Activated T-cell treated with anti-CD3 and anti-CD28 coated beads, Interleukin-2, amount 50 U/mL, for 4 hours (primary cell): ENCODE results near the gene RNASE7. TPM values are rescaled to one million over a fixed set of nuclear protein-coding genes. Genes with fewer than 3 reads are reported as not detected.

ENCODE experiments used
- ATAC-seq, 2 donors: fragments of 200-7000 bp; cut with Tn5 transposase; one replicate each; pipeline ENCODE4 v1.10.0; 2021
- DNase-seq: peaks from one replicate; pipeline ENCODE4 v3.0.0-alpha.2; 2020
- H3K27me3 Mint-ChIP-seq: one replicate; pipeline ENCODE4 v1.8.0; 2021; ENCODE audit warnings: low read depth, mixed read lengths
- H3K36me3 Mint-ChIP-seq: one replicate; pipeline ENCODE4 v1.8.0; 2022; ENCODE audit warnings: mixed read lengths; ENCODE audit not compliant: insufficient read depth
- H3K4me1 Mint-ChIP-seq: one replicate; pipeline ENCODE4 v1.8.0; 2021; ENCODE audit warnings: low read depth, mixed read lengths
- H3K4me3 Mint-ChIP-seq: one replicate; pipeline ENCODE4 v1.8.0; 2021; ENCODE audit warnings: mild to moderate bottlenecking, moderate library complexity, mixed read lengths
- H3K9me3 Mint-ChIP-seq: one replicate; pipeline ENCODE4 v1.8.0; 2021; ENCODE audit warnings: mixed read lengths
- total RNA-seq, 3 donors: library from RNA; stranded (reverse); gene quantifications; one replicate each; pipeline ENCODE4 v1.2.1, GENCODE V29; 2021

The RNASE7 gene
- total RNA-seq, 3 donors from 2014 or later: not detected

GRCh38 chr14:21060614-21061346 is 18.6 kb downstream of the RNASE7 start:
- Mint-ChIP-seq H3K4me3 (no peak overlapping the region), H3K9me3 (no peaks in the 10 kb centered on the region), H3K27me3 (peaks cover 33% of the 10 kb centered on the region), H3K36me3 (no peaks in the 10 kb centered on the region), H3K4me1 (no peaks in the 10 kb centered on the region)
- DNase-seq: no peak
- ATAC-seq: no peak

DNA sequence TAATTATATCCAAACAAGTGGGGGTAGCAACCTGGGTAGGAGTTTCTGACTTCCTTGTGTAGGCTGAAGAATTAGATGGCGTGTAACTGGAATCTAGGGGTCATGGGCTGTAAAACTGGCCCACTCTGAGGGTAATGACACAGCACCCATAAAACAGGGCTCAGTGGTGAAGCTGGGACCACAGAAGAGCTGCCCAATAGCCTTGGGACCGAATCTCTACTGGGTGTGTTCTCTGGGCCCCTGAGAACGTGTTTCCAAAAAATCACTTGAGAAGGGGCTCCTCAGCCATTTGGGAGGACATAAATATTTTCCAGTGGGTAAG is 19.1 kb downstream of the RNASE7 start:
- H3K27me3 Mint-ChIP-seq: peaks cover 35% of the 10 kb centered on the region
- no peaks in the 10 kb centered on the region for H3K4me1 Mint-ChIP-seq
- no peaks in the 10 kb centered on the region for H3K36me3 Mint-ChIP-seq
- DNase-seq (no peak), ATAC-seq (no peak)
- no peak overlapping the region for H3K4me3 Mint-ChIP-seq
- H3K9me3 Mint-ChIP-seq: no peaks in the 10 kb centered on the region

DNA sequence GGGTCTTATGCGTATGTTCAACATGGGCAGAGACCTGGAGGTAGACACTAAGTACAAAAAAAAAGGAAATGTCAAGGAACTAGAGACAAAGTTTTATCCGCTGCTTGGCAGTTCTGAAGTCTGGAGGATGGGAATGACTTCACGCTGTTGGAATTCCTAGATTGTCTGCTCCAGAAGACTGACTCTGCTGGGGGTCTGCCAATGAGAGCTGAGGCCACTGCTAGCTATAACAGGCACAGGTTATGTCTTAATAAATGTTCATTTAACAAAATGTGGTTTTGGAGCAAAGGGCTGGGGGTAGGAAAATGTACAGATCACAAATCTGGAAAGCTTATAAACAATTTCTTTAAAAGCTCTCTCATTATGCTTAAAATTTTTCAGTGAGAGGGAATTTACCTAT is 21.3 kb downstream of the RNASE7 start:
- Mint-ChIP-seq H3K27me3 (peaks cover 48% of the 10 kb centered on the region), H3K4me3 (no peak overlapping the region), H3K36me3 (no peaks in the 10 kb centered on the region), H3K9me3 (no peaks in the 10 kb centered on the region), H3K4me1 (peaks cover 1% of the 10 kb centered on the region)
- ATAC-seq (no peak), DNase-seq (no peak)

DNA sequence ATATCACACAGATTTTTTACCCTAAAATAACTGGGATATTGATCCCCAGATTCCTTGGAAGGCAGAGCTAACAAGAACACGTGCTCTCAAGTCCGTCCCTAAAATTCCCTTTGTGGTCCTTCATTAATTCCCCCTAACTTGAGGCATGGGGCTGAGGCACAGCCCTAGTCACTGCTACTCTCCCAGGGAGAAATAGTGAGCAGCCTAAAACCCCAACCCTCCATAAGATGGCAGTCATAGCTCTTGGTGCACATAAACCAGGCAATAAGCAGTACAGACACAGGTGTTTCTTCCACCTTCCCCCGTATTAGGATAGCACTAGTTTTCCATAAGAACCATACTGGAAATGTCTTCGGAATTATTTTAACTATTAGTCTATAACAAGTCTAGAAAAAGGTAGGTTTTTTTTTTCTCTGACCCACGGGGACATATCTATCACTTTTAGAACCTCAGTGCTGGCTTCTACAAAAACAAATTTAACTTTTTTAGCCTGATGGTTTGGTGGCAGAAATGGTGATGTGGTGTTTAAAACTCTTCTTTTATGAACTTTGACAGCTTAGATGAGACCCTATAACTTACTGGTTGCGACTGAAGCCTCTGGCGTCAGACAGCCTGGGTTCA is 24.8 kb downstream of the RNASE7 start:
- peaks cover 30% of the 10 kb centered on the region for H3K4me1 Mint-ChIP-seq
- no peak for DNase-seq

DNA sequence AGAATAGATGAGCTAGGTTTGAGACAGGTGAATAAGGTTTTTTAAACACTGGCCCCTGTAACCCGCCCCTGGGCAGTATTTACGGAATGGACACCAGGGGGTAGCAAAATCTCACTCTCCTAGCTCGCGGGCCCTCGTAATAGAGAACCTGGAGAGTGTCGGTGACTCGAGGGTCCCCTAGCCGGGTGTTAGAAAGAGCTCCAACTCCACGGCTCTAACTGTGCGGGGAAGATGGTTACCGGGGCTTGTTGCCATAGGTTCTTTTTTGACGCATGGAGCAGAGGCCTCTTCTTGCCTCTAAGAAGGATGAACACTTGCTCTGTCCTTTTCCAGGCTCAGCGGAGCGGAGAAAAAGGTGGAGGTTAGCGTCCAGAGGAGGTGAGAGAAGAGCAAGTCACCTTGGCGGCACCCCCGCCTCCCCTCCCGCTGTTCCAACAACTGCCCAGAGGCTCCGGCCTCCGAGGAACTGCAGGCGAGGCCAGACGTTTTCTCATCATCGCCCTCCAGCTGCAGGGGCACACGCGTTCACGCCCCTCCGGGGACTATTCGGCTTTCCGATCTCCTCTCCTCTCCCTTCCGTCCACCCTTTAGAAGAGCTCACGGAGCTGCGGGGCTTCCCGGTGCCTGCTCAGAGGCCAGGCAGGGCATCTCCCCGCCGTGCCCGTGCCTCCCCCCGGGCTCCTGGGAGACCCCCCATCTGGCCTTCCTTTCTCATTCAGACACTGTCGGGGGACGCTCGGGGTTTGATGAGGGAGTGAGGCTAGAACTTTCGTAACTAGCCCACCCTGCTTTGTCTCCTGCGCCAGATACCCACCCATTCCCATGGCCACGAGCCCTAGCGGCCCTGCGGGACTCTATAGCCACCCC is 26.6 kb downstream of the RNASE7 start:
- no peaks in the 10 kb centered on the region for H3K9me3 Mint-ChIP-seq
- no peaks in the 10 kb centered on the region for H3K36me3 Mint-ChIP-seq
- ATAC-seq (peak; percentile 13 to 36), DNase-seq (peak; percentile 41)
- H3K27me3 Mint-ChIP-seq: peaks cover 60% of the 10 kb centered on the region
- H3K4me3 Mint-ChIP-seq: peak overlapping the region; percentile 76
- H3K4me1 Mint-ChIP-seq: peaks cover 32% of the 10 kb centered on the region

More for the DNA sequence above, 24.8 kb downstream of the RNASE7 start:
- H3K4me3 Mint-ChIP-seq: no peak overlapping the region
- H3K9me3 Mint-ChIP-seq: no peaks in the 10 kb centered on the region
- no peak for ATAC-seq
- no peaks in the 10 kb centered on the region for H3K36me3 Mint-ChIP-seq
- H3K27me3 Mint-ChIP-seq: peaks cover 60% of the 10 kb centered on the region

DNA sequence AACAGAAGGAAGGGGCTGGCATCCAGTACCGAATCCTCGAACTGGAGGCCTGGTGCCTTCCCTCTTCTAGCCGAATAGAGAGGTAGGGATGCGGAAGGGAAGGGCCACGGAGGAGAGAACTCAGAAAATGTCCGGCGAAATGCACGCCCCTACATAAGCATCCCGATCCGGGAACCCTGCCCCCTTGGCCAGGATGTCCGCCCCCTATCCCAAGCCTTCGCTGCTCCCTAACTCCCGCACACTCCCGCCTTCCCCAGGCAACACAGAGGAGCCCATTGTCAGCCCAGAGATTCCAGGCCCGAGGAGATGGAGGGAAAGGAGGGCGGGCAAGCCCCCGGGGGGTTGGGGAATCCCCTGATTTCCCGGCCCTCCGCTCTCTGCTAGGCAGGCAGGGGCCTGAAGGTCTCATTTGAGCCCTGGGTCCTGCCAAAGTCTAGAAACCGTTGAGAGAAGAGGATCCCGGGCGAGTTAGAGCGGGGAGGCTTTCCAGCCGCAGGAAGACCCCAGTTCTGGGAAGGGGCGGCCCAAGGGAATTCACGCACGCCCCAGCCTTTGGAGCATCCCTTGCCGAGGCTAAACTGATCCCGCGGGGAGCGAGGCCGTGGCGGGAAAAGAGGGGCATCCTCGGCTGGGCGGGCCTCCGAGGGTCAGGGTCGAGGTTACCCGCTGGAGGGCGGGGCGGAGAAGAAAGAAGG is 27.4 kb downstream of the RNASE7 start:
- Mint-ChIP-seq H3K4me1 (peaks cover 32% of the 10 kb centered on the region), H3K9me3 (no peaks in the 10 kb centered on the region), H3K27me3 (peaks cover 57% of the 10 kb centered on the region), H3K4me3 (peak overlapping the region; percentile 76), H3K36me3 (no peaks in the 10 kb centered on the region)
- ATAC-seq (no peak), DNase-seq (no peak)

- DNase-seq: peak; percentile 17
- Mint-ChIP-seq H3K27me3 (peaks cover 53% of the 10 kb centered on the region), H3K4me3 (peak within 1 kb of the TSS; percentile 78), H3K36me3 (no peaks in the 10 kb centered on the region), H3K9me3 (no peaks in the 10 kb centered on the region), H3K4me1 (peaks cover 32% of the 10 kb centered on the region)
- ATAC-seq: peak; percentile 27 to 33
These were observed 28.0 kb downstream of the RNASE7 start, which contains the start of gene ARHGEF40 for GRCh38 chr14:21070083-21070609. Gene ARHGEF40 (plus strand): TSS chr14:21070304. CDS start chr14:21070397, 93 bp downstream.

DNA sequence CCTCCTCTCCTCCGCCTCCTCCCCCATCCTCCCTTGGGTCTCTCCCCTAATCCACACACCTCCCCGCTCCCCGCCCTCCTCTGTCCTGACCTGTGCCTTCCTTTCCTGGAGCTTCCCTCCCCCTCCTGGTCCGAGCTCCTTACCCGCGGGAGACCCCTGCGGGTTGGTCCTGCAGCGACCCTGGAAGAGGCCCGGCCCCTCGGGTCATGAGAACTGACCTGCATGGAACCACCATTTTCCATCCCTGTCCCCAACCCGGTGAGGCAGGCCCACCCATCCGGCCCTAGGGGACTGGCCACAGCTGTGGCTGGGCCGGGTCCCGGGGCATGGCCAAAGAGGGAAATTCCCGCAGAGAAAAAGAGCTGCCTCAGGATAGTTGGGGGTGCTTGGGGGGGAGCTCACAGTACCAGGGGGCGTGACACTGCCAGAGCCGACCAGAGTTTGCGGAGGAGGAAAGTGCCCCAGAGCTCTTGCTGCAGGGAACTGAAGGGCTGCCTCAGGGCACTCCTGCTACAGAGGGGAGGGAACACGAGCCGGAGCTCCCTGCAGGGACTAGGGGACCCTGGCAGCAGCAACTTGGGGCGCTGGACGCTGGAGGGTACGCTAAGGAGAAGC is 28.6 kb downstream of the RNASE7 start:
- Mint-ChIP-seq H3K36me3 (no peaks in the 10 kb centered on the region), H3K27me3 (peaks cover 47% of the 10 kb centered on the region), H3K4me3 (peak overlapping the region; percentile 78), H3K4me1 (peaks cover 32% of the 10 kb centered on the region), H3K9me3 (no peaks in the 10 kb centered on the region)
- no peak for DNase-seq
- peak; percentile 22 to 35 for ATAC-seq

DNA sequence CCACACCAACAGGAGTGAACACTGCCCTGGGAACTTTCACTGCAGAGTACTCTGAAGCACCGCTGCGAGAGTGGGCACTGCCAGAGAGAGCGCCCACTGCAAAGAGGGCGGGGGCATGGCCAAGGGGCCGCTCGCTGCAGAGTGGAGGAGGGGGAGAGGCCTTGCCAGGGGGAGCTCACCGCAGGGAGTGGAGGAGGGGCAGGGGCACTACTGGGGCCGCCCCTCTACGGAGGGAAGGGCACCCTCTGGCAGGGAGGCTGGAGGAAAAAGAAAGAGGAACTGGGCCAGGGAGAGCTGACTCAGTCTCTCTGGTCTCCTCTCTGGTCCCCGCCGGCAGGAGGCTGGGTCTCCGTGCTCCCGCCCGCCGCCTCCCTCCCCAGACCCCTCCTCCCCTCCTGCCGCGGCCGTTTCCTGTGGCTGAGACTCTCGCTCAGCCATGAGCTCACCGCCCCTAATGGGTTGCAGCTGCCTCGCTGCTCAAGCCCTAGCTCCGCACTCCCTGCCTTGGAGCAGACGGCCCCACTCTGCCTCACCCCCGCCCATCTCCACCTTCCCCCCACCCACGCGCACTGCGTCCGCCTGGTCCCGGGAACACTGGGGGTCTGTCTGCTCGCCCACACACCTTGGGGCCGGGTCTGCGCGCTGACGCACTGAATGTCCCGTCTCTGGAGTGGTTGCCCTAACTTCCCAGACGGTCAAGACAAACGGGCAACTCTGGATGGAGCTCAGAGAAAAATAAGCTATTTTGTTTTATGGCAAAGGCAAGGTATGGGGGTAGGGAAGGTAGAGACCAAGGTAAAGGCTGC is 29.3 kb downstream of the RNASE7 start:
- ATAC-seq: peak; percentile 49 to 52
- Mint-ChIP-seq H3K4me1 (peaks cover 32% of the 10 kb centered on the region), H3K27me3 (peaks cover 44% of the 10 kb centered on the region), H3K9me3 (no peaks in the 10 kb centered on the region), H3K36me3 (no peaks in the 10 kb centered on the region), H3K4me3 (peak overlapping the region; percentile 78)
- no peak for DNase-seq

DNA sequence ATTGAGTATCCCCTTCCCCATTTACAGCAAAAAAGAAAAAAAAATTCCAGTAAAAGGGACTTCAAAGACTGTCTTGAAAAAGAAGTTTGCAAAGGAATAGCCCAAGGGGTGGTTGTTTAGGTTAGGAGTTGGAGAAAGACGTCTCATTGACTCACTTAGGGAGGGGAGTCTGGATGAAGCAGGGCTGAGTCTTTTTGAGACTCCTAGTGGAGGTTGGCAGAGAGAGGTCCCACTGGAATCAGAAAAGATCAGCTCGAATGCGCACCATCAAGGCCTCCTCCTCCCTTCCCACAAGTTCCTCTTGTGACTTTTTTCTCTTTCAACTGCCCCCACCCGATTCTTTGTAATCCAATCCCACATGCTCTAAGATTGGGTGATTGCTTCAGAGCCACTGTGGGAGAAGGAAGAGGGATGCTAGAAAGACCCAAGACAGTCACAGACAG is 29.9 kb downstream of the RNASE7 start:
- H3K4me3 Mint-ChIP-seq: peak overlapping the region; percentile 78

DNA sequence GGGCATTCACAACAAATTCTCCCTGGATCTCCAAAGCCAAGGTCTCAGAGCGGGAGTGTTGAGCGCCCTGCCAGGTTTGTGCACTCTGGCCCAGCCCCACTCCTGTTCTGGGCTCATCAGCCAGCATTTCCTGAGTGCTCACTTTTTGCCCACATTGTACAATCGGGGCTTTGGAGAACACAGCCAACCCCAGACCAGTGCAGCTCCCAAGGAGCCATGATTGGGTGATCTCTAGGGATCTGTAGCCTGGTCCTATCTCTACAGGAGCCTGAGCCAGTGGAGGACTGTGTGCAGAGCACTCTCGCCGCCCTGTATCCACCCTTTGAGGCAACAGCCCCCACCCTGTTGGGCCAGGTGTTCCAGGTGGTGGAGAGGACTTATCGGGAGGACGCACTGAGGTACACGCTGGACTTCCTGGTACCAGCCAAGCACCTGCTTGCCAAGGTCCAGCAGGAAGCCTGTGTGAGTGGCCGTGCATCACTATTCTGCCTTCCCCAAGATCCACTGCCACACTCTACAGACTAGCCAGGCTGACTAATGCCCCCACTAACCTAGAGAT is 30.7 kb downstream of the RNASE7 start:
- Mint-ChIP-seq H3K9me3 (no peaks in the 10 kb centered on the region), H3K27me3 (peaks cover 36% of the 10 kb centered on the region), H3K4me3 (no peak overlapping the region), H3K4me1 (peaks cover 32% of the 10 kb centered on the region), H3K36me3 (no peaks in the 10 kb centered on the region)
- ATAC-seq: no peak
- no peak for DNase-seq

More for the DNA sequence above, 29.9 kb downstream of the RNASE7 start:
- H3K9me3 Mint-ChIP-seq: no peaks in the 10 kb centered on the region
- H3K4me1 Mint-ChIP-seq: peaks cover 32% of the 10 kb centered on the region
- ATAC-seq (no peak), DNase-seq (no peak)
- peaks cover 38% of the 10 kb centered on the region for H3K27me3 Mint-ChIP-seq
- H3K36me3 Mint-ChIP-seq: no peaks in the 10 kb centered on the region

- peaks cover 26% of the 10 kb centered on the region for H3K4me1 Mint-ChIP-seq
- ATAC-seq (no peak), DNase-seq (no peak)
- H3K9me3 Mint-ChIP-seq: no peaks in the 10 kb centered on the region
- no peak overlapping the region for H3K4me3 Mint-ChIP-seq
- H3K27me3 Mint-ChIP-seq: peaks cover 29% of the 10 kb centered on the region
- H3K36me3 Mint-ChIP-seq: no peaks in the 10 kb centered on the region
These were observed 31.8 kb downstream of the RNASE7 start for GRCh38 chr14:21073921-21074320.
